GM18867 (cell line): ENCODE measurements around the gene ZBTB20.
"Not testable (repeated sequence)": the region's sequence is repeated elsewhere in the genome, so short reads cannot be mapped to it uniquely, and the experiment has no call there.

Experiments used
- ATAC-seq: cut with Tn5 transposase; IDR thresholded peaks from one replicate; pipeline ENCODE4 v1.9.1; 2021; ENCODE audit warnings: mild to moderate bottlenecking, moderate library complexity; ENCODE audit not compliant: unreplicated experiment

Gene ZBTB20

GRCh38 chr3:115146418-115147328 is at the start of gene ZBTB20:
Gene ZBTB20 (minus strand): TSS chr3:115147288.
- peak; percentile 31 for ATAC-seq

DNA sequence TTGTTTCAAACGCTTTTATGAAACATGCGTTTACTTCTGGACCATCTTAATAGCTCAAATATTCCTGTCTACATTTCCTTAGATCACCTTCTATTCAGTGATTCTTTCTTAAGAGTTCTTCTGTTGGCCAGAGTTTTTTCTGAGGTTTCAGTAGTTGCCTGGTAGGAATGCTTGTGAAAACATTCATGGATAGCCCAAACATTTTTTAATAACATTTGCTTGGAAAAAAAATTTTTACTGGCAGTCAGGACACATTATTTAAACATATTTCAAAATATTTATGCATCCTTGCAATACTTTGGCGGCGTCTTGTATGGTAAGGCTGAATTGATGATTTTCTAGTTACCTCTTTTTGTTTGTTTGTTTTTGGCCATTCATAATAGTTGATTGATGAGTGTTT is 47.4 kb upstream of the ZBTB20 start:
- ATAC-seq = no peak

GRCh38 chr3:115190747-115191146 is 43.7 kb upstream of the ZBTB20 start:
- ATAC-seq = no peak

DNA sequence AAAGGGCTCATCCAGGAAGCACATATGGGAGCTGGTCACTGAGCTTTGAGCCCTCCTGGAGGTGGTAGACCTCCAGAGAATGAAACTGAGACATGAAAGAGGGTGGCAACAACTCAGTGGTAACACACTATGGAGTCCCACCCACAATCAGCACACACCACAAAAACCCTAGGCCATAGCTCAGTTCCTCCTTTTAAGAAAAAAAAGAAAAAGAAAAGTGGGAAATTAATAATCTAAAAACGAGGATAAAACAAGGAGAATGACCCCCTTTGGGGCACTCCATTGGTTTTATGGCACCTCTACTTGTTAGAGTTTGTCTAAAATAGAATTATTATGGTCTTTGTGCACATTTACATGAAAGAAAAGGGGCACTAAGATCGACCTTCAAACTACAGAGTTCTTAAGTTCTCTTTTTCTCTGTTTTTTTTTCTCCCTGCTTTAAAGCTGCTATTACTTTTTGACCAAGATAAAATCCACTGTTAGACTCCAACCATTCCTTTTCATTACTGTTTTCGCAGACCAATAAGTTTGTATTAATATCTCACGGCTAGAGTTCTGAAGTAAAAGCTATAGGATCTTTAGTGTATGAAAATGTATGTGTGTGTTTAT is 40.2 kb upstream of the ZBTB20 start:
- ATAC-seq = peak; percentile 100

DNA sequence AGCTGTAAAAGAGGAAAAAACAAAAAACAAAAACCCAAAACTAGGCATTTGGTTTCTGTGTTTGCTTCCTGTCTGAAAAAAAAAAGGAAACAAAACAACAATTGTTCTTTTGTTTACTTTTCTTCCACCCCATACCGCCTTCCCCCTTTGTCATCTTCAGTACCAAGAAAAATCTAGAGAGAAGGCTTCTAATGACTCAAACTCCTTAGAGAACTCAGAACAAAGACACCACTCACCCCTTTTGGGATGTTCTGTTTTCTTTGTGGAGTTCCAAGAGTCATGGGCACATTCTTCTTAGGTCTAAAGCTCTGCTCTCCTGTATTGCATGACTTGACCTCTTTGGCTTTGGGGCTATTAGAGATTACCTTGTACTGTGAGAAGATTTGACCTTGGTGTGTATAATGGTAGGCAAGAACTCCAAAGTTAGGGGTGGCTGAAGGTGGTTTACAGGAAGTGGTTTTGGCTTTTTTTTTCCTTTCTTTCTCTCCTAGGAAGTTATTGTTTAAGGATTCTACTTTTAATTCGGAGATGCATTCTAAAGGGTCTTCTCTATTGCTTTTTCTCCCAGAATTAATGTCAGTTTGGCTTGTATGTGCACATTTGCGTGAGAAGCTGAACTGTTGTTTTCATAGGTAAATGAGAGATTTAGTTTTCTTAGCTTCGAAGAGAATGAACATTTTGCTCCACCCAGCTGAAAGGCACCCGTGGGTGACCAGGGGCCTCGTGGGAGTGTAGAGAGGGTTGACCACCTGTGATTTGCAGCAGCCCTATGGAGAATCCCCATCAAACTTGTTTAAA is 39.5 kb upstream of the ZBTB20 start:
- peak; percentile 45 for ATAC-seq

- ATAC-seq = not testable (repeated sequence)
Observed at GRCh38 chr3:115184859-115185572, 37.9 kb upstream of the ZBTB20 start.

GRCh38 chr3:115178930-115179329 is 31.8 kb upstream of the ZBTB20 start:
- not testable (repeated sequence) for ATAC-seq

DNA sequence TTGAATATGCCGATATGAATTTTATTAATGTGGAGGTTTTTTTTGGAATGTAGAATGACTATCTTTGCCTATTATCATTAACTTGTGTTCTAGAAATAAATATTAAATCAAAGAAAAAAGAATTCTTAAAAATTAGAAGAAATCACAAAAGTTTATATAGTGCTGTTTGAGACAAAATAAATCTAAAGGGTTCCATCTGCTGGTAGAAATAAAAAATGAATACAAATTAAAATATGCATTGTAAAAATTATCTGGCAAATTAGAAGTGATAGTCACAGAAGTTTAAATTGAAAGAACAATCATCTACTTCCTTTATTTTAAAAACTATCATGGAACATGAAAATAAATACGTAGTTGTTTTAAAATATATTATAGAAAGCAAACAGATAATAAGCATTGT is 22.7 kb upstream of the ZBTB20 start:
- ATAC-seq = no peak

- no peak for ATAC-seq
Observed at GRCh38 chr3:115165701-115166100, 18.6 kb upstream of the ZBTB20 start.

- no peak for ATAC-seq
Observed at GRCh38 chr3:115165266-115165665, 18.2 kb upstream of the ZBTB20 start.

GRCh38 chr3:115164374-115165221 is 17.5 kb upstream of the ZBTB20 start:
- no peak for ATAC-seq

- ATAC-seq = no peak
Observed at GRCh38 chr3:115162759-115163158, 15.7 kb upstream of the ZBTB20 start.

DNA sequence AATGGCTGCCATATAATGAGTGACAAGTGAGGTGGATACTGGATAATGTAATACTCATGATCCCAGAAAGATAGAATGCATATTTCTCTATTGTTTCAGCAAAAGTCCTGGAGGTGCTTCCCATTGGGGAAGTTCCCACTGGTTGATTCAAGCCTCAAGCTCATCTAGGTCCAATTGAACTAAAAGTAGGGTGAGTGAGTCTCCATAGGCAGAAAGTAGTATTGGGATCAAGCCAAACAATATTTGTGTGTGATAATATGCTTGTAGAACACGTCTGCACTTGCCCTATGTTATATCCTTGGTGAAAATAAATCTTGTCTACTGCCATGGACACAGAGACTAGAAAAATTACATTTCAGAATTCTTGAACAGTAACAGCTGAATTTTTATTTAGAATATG is 14.8 kb upstream of the ZBTB20 start:
- ATAC-seq = no peak

DNA sequence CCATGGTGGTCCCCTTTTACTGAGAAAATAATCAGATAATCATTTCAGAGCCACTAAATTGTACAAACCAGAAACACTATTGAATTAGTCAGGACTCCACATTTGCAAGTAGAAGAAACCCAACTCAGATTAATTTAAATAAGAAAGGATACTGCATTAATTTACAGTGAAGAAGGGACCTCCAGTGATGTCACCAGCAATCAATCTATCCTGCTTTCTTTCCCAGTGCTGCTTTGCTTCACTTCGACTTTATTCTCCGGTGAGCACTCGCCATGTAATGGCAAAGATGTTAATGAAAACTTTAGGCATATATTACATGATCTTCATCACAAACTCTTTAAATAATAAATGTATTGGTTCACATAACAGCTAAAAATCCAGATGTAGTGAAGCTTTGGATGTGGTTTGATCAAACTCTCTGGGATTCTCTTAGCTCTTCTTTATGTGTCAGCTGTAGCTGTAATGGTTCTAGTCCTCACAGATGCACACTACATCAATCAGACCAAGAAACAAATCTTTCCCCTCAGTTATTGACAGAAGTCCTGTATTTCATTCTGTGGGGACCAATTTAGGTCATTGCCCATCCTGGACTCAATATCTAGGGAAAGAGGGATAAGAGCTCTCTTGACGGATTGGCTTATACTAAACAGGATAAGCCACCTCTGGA is 14.2 kb upstream of the ZBTB20 start:
- no peak for ATAC-seq

DNA sequence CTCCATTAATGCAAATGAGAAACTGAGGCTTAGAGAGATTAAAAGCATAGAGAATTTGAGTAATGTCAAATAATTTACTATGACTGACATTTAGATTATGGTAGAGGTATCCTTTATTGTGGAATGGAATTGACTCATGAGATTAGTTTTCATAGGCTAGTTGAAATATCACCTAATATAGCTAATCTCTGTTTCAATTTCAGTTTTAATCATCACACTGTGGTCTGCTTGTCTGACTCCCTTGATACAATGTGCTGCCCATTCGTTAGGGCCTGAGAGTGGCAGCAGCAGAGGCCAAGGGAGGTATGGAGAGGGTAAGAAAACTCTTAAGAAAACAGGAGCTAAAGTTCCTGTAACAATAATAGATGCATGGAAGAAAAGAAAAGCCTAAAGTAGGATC is 13.2 kb upstream of the ZBTB20 start:
- peak; percentile 100 for ATAC-seq

DNA sequence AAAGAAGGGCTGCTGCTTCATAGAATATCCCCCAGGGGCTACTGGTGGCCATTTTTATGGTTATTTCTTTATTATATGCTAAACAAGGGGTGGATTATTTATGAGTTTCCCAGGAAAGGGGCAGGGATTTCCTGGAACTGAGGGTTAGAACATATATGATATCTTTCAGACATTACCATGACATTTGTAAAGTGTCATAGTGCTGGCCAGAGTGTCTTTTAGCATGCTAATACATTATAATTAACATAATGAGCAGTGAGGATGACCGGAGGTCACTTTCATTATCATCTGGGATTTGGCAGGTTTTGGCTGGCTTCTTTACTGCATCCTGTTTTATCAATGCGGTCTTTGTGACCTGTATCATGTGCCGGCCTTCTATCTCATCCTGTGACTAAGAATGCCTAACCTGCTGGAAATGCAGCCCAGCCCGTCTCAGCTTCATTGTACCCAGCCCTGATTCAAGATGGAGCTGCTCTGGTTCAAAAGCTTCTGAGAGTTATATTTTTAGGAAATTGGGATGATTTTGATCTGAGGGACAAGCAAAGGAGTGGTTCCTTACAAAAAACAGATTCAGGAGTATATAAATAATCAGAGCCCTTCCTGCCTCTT is 9.1 kb upstream of the ZBTB20 start:
- no peak for ATAC-seq

DNA sequence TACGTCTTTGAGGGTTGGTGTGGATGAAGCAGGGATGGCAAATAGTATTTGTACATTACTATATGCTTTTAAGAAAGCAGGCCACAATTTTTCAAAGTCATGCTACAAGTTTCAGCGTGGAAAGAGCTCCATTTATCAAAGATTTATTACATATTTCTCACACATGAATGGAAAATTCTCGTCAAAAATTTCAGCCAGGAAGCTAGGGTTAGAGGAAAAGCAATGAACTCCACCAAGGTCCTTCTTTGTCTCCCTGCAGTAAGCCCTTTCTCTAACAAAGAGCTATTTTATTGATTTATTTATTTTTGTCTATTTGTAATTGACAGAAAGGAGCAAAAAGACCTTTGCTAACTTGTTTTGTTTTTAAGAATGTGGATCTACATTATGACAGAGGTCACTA is 7.5 kb upstream of the ZBTB20 start:
- ATAC-seq = no peak

DNA sequence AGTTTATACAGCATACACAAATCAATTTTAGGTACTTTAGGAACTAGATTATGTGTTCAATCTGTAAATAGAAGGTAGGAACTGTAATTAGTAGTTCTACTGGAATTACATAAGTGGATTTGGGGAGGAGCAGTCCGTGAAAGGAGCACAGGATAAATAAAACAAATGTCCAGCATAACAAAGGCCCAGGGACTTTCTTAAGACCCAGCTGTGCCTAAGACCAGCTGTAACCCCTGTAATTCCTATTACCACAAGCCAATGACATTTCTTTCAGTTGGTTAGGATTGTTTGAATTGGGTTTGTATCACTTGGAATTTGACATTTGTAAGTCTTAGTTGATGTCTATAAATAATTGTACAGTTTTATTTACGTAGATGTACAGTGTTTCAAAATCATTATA is 4.8 kb upstream of the ZBTB20 start:
- no peak for ATAC-seq
